ENCODE data around the gene MPC2.

DNA sequence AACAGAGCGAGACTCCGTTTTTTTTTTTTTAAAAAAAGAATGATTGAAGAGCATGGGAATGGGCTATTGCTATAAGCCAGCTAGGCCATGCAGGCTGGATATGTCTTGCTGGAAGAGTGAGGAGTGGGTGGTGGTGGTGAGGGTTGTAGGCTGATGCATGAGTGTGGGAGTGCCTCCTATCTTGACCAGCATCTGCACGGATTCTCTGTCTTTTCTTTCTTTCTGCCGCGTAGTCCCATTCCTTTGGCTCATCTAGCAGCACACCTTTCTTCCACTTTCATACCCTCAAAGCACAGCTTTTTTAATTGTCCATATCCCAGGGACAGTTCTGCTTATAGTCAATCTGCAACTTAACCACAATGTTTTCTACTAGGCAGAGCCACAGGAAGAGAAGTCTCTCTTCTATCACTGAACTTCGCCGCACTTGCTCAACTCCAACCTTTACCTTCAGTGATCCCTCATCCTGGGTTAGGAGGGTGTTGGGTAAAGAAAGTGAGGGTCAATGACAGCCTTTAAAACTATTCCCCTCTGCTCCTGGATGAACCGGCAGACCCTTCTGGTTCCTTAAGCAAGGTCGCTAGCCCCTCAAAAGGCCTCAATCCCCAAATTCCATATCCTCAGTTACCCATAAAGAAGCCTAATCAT, 38.2 kb downstream of the MPC2 start:
- TF ChIP-seq, protein P1, sequence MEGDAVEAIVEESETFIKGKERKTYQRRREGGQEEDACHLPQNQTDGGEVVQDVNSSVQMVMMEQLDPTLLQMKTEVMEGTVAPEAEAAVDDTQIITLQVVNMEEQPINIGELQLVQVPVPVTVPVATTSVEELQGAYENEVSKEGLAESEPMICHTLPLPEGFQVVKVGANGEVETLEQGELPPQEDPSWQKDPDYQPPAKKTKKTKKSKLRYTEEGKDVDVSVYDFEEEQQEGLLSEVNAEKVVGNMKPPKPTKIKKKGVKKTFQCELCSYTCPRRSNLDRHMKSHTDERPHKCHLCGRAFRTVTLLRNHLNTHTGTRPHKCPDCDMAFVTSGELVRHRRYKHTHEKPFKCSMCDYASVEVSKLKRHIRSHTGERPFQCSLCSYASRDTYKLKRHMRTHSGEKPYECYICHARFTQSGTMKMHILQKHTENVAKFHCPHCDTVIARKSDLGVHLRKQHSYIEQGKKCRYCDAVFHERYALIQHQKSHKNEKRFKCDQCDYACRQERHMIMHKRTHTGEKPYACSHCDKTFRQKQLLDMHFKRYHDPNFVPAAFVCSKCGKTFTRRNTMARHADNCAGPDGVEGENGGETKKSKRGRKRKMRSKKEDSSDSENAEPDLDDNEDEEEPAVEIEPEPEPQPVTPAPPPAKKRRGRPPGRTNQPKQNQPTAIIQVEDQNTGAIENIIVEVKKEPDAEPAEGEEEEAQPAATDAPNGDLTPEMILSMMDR (IDR thresholded peaks at IDR 0.05; ENCODE audit: borderline replicate concordance, extremely low read depth, low read length, poor library complexity, severe bottlenecking): no peak
- TF ChIP-seq EZH2 (IDR thresholded peaks at IDR 0.05; ENCODE audit: borderline replicate concordance, low read depth, low read length, severe bottlenecking): no peak

Data from DND-41 (cell line).